PFSK-1 (cell line): ENCODE data around the gene BCR.

Experiments used
- FOXP2 ChIP-seq: optimal IDR thresholded peaks from 2 replicates; pipeline ENCODE3; 2011; ENCODE audit warnings: borderline replicate concordance, control low read depth, inconsistent platforms; ENCODE audit not compliant: insufficient read depth; ENCODE audit errors: extremely low read length, extremely low read depth
- REST ChIP-seq, 2 experiments: IDR thresholded peaks; 2 replicates each; pipeline versions ENCODE4 v1.6.1 to v1.8.0; 2011 to 2012; ENCODE audit warnings: low read depth in 2 of 2, low read length in 2 of 2, control low read depth in 1 of 2, inconsistent platforms in 1 of 2, mild to moderate bottlenecking in 1 of 2, moderate library complexity in 1 of 2; ENCODE audit not compliant: insufficient read depth in 1 of 2
- SIN3A ChIP-seq: IDR thresholded peaks from 2 replicates; pipeline ENCODE4 v1.6.1; 2012; ENCODE audit warnings: mild to moderate bottlenecking, low read length, moderate library complexity, borderline replicate concordance; ENCODE audit not compliant: insufficient read depth
- TAF1 ChIP-seq: IDR thresholded peaks from 2 replicates; pipeline ENCODE4 v1.6.1; 2012; ENCODE audit warnings: low read length, control low read depth, borderline replicate concordance; ENCODE audit not compliant: insufficient read depth

- TF ChIP-seq FOXP2: no peak
- TF ChIP-seq TAF1: no peak
- no peak for TF ChIP-seq SIN3A
- no peak for TF ChIP-seq REST (IDR thresholded peaks at IDR 0.05; ENCODE audit: insufficient read depth in 1 of 2, low read depth in 2 of 2, low read length in 2 of 2)
These were observed 122.1 kb downstream of the BCR start for GRCh38 chr22:23302171-23303002.
